ENCODE data around the gene CD74.

CD74 gene

DNA sequence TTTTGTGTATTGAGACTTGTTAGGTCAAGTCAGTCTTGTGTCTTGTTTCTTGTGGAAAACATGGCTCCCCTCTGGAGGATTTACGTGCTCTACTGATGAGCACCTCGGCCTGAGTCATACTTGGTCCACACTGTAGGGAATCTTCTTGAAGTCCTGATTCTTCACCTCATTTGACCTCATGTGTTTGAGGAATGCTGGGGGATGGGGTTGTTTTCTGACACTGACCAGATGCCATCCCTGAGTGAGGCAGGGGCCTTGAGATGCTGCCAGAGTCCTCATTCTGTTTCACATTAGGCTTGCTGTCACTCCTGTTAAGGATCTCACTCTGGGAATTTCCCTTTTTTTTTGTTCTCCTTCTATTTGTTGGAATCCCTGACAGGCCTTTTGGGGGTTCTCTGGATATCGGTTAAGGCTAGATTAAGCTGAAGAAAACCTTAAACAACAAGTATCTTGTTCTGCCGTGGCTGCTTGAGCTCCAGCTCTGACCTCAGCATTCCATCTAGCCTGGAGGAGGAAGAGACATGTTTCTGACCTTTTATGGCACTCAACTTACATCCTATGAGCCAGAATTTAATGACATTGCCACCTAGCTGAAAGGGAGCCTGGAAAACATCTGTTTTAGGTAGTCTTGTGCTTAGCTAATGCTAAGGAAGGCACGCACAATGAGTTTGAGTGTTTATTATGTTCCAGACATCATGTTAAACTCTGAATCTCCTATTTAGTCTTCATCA, 34.6 kb downstream of the CD74 start:
- Mint-ChIP-seq H3K36me3 (ENCODE audit: low read depth) (peaks cover 59% of the 10 kb centered on the region), H3K4me3 (no peak overlapping the region), H3K9me3 (no peaks in the 10 kb centered on the region), H3K4me1 (peaks cover 12% of the 10 kb centered on the region), H3K27ac (peak overlapping the region; percentile 91), H3K27me3 (ENCODE audit: low read depth, poor library complexity) (no peaks in the 10 kb centered on the region)
- no peak for TF ChIP-seq CTCF (IDR thresholded peaks at IDR 0.05)
- DNase-seq, result no peak

DNA sequence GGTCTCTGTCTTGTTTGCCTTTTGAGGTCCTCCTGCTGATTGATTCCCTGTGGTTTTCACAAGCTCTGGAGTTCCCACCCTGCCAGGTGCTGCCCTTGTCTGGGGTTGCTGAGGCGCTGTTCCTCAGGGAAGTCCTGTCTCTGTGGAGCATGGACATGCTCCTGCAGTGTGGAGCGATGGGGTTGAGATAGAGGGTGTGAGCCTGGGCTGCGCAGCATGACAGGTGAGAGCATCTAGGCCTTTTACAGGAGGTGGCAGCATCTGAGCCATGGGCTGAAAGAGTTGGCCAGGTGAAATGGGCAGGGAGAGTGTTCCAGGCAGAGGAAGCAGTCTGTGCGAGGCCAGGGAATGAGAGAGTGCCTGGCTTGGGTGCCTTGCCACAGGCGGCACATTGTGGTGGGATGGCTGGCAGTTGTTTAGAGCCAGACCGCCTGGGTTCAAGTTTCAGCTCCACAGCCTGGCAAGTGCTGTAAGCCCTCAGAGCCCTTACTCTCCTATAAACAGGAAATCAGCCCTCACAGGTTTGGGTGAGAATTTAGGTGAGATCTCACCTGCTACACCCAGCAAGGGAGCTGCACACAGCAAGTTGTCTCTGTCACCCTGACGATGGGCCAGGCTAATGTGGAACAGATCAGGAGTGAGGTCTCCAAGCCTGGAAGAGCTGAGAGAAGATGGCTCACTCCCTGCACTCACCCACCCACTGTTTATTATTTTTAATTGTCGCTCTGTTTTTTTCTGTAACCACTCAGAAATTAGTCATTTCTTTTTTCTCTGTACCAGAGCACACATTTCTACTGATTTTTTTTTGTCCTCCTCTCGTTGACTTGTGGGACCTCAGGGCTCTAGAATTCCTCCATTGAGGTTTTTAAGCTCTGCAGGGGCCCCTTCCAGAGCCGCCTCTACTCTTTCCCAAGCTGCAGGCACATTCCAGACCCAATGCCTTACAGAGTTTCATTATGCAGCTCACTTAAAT, 35.6 kb downstream of the CD74 start:
- peaks cover 12% of the 10 kb centered on the region for H3K4me1 Mint-ChIP-seq
- H3K9me3 Mint-ChIP-seq, result no peaks in the 10 kb centered on the region
- peak overlapping the region; percentile 91 for H3K27ac Mint-ChIP-seq
- peaks cover 64% of the 10 kb centered on the region for H3K36me3 Mint-ChIP-seq (ENCODE audit: low read depth)
- no peak for DNase-seq
- H3K4me3 Mint-ChIP-seq, result no peak overlapping the region
- TF ChIP-seq CTCF (IDR thresholded peaks at IDR 0.05), result no peak
- H3K27me3 Mint-ChIP-seq (ENCODE audit: low read depth, poor library complexity), result no peaks in the 10 kb centered on the region

DNA sequence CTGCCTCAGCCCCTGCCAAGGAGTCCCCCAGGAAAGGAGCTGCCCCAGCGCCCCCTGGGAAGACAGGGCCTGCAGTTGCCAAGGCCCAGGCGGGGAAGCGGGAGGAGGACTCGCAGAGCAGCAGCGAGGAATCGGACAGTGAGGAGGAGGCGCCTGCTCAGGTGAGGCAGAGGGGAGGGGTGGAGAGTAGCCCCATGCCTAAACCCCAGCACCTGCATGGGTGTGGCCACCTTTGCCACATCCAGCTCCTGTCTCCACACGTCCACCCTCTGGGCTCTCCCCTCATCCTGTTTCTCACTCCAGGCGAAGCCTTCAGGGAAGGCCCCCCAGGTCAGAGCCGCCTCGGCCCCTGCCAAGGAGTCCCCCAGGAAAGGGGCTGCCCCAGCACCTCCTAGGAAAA, 38.1 kb downstream of the CD74 start:
- Mint-ChIP-seq H3K27ac (no peak overlapping the region), H3K4me1 (peaks cover 12% of the 10 kb centered on the region), H3K27me3 (ENCODE audit: low read depth, poor library complexity) (no peaks in the 10 kb centered on the region), H3K36me3 (ENCODE audit: low read depth) (peaks cover 67% of the 10 kb centered on the region), H3K4me3 (no peak overlapping the region), H3K9me3 (no peaks in the 10 kb centered on the region)
- no peak for TF ChIP-seq CTCF (IDR thresholded peaks at IDR 0.05)
- no peak for DNase-seq

DNA sequence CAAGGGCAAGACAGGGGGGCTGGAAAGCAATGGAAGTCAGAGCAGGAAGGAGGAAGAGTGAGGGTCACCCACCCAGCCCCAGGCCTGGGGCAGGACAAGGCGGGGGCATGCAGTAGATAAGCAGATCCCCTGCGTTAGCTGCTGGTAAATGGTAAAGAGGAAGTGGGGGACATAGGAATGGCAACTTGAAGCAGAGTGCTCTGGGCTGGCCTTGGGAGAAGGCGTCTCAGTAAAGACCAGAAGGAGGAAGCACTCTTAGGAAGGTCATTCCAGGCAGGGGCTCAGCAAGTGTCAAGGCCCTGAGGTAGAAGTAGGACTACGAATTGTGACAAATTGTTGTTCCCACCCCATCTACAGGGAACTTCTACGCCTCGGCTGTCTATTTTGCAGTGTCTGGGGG, 40.1 kb downstream of the CD74 start:
- no peak for TF ChIP-seq CTCF (IDR thresholded peaks at IDR 0.05)
- no peak for DNase-seq
- H3K9me3 Mint-ChIP-seq, result no peaks in the 10 kb centered on the region
- H3K27me3 Mint-ChIP-seq (ENCODE audit: low read depth, poor library complexity), result no peaks in the 10 kb centered on the region
- peak overlapping the region; percentile 91 for H3K27ac Mint-ChIP-seq
- H3K4me3 Mint-ChIP-seq, result no peak overlapping the region
- H3K36me3 Mint-ChIP-seq (ENCODE audit: low read depth), result peaks cover 60% of the 10 kb centered on the region
- peaks cover 4% of the 10 kb centered on the region for H3K4me1 Mint-ChIP-seq

- H3K27me3 Mint-ChIP-seq (ENCODE audit: low read depth, poor library complexity), result no peaks in the 10 kb centered on the region
- no peak for TF ChIP-seq CTCF (IDR thresholded peaks at IDR 0.05)
- no peak overlapping the region for H3K27ac Mint-ChIP-seq
Measured at GRCh38 chr5:150368526-150368925, 44.2 kb downstream of the CD74 start.

More at GRCh38 chr5:150368526-150368925, 44.2 kb downstream of the CD74 start:
- Mint-ChIP-seq H3K4me1 (no peaks in the 10 kb centered on the region), H3K36me3 (ENCODE audit: low read depth) (peaks cover 54% of the 10 kb centered on the region), H3K9me3 (no peaks in the 10 kb centered on the region), H3K4me3 (no peak overlapping the region)
- DNase-seq, result no peak

All from nephron progenitor cell (in vitro differentiated cells).